ENCODE results near the gene FBXO31. TPM values are rescaled to one million over a fixed set of nuclear protein-coding genes. Genes with fewer than 3 reads are reported as not detected.

FBXO31 gene
- total and polyA plus RNA-seq, 2 of the 13 experiments (the other 11 are each of a cell fraction or from before 2014, with no cell fraction given) = 92.4 to 101 TPM

DNA sequence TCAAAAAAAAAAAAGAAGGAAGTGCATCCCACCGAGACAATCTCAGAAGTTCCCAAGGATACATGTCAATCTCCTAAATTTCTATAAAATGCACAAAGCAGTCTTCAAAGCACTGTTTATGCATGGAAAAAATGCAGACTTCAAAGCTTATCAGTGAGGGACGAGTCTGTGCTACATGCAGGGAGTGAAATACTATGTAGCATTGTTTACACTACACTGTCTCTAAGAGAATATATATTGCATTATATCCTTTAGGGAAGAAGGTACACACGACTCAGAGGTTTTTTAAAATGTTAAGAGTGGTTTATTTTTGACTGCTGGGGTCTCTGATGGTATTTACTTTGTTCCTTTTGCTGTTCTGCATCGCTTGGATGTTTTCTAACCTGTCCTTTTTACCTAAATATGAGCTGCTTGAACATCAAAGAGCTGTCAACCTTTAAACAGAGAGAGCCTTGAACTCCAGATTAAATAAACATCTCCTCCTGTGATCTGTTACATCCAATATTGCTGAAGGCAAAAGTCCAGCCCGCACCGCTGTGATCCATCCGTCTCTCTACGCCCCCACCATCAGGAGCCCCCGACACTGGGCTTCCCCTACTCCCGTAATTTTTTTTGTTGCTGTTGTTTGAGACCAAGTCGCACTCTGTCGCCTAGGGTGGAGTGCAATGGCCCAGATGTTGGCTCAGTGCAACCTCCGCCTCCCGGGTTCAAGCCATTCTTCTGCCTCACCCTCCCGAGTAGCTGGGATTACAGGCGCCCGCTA, 1.4 kb downstream of the FBXO31 start (continued):
- TF ChIP-seq MYNN (CRISPR knock-in tag; IDR thresholded peaks at IDR 0.05; ENCODE audit: low read depth) (no peak), PRMT3 (CRISPR knock-in tag; IDR thresholded peaks at IDR 0.05; ENCODE audit: borderline replicate concordance, low read depth) (peak; percentile 65; the same call in 1 of the 2 replicates), STAT5B (CRISPR knock-in tag; IDR thresholded peaks at IDR 0.05) (0 out of 2 replicates have a peak, but pooled peaks have one; percentile 5), CENPT (CRISPR knock-in tag; IDR thresholded peaks at IDR 0.05; ENCODE audit: low read depth) (no peak), ISX (CRISPR knock-in tag; conservative IDR thresholded peaks at IDR 0.05) (no peak), PCBP1 (IDR thresholded peaks at IDR 0.05; ENCODE audit: borderline replicate concordance, low read depth, low read length) (no peak), TBX2 (CRISPR knock-in tag; IDR thresholded peaks at IDR 0.05; ENCODE audit: borderline replicate concordance) (peak; percentile 97), ZBTB1 (CRISPR knock-in tag; IDR thresholded peaks at IDR 0.05; ENCODE audit: borderline replicate concordance) (no peak), CBFB (CRISPR knock-in tag; IDR thresholded peaks at IDR 0.05) (peak; percentile 80), ZNF224 (CRISPR knock-in tag; IDR thresholded peaks at IDR 0.05) (no peak), ZNF205 (CRISPR knock-in tag; IDR thresholded peaks at IDR 0.05) (peak; percentile 52; the same call in 1 of the 2 replicates), ZNF235 (CRISPR knock-in tag; IDR thresholded peaks at IDR 0.05; ENCODE audit: borderline replicate concordance) (0 out of 2 replicates have a peak, but pooled peaks have one; percentile 3), ATRX (CRISPR knock-in tag; IDR thresholded peaks at IDR 0.05; ENCODE audit: borderline replicate concordance) (no peak), TARDBP (CRISPR knock-in tag; IDR thresholded peaks at IDR 0.05) (peak; percentile 97)
- TF ChIP-seq, protein P1, sequence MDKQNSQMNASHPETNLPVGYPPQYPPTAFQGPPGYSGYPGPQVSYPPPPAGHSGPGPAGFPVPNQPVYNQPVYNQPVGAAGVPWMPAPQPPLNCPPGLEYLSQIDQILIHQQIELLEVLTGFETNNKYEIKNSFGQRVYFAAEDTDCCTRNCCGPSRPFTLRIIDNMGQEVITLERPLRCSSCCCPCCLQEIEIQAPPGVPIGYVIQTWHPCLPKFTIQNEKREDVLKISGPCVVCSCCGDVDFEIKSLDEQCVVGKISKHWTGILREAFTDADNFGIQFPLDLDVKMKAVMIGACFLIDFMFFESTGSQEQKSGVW (CRISPR knock-in tag; IDR thresholded peaks at IDR 0.05; ENCODE audit: borderline replicate concordance) = no peak
- TF ChIP-seq, protein P2, sequence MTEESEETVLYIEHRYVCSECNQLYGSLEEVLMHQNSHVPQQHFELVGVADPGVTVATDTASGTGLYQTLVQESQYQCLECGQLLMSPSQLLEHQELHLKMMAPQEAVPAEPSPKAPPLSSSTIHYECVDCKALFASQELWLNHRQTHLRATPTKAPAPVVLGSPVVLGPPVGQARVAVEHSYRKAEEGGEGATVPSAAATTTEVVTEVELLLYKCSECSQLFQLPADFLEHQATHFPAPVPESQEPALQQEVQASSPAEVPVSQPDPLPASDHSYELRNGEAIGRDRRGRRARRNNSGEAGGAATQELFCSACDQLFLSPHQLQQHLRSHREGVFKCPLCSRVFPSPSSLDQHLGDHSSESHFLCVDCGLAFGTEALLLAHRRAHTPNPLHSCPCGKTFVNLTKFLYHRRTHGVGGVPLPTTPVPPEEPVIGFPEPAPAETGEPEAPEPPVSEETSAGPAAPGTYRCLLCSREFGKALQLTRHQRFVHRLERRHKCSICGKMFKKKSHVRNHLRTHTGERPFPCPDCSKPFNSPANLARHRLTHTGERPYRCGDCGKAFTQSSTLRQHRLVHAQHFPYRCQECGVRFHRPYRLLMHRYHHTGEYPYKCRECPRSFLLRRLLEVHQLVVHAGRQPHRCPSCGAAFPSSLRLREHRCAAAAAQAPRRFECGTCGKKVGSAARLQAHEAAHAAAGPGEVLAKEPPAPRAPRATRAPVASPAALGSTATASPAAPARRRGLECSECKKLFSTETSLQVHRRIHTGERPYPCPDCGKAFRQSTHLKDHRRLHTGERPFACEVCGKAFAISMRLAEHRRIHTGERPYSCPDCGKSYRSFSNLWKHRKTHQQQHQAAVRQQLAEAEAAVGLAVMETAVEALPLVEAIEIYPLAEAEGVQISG (CRISPR knock-in tag; IDR thresholded peaks at IDR 0.05) = peak; percentile 75
- TF ChIP-seq, protein P3, sequence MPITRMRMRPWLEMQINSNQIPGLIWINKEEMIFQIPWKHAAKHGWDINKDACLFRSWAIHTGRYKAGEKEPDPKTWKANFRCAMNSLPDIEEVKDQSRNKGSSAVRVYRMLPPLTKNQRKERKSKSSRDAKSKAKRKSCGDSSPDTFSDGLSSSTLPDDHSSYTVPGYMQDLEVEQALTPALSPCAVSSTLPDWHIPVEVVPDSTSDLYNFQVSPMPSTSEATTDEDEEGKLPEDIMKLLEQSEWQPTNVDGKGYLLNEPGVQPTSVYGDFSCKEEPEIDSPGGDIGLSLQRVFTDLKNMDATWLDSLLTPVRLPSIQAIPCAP (CRISPR knock-in tag; IDR thresholded peaks at IDR 0.05; ENCODE audit: low read depth) = no peak; the same call in 1 of the 2 replicates
- TF ChIP-seq, protein P4, sequence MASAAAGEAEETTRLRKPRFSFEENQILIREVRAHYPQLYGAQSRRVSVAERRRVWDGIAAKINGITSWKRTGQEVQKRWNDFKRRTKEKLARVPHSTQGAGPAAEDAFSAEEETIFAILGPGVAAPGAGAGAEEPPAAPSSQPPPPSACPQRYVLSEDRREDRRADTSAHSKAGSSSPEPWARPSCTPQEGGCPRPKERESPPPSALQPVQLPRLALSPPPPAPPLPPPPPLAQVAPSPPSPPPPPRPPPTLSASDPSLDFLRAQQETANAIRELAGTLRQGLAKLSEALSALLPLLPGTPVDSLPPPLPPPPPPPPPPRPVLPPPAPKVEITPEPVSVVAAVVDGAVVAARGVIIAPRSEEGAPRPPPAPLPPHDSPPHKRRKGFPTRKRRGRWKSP (CRISPR knock-in tag; IDR thresholded peaks at IDR 0.05) = peak; percentile 75; the same call in 1 of the 2 replicates
- TF ChIP-seq, protein P5, sequence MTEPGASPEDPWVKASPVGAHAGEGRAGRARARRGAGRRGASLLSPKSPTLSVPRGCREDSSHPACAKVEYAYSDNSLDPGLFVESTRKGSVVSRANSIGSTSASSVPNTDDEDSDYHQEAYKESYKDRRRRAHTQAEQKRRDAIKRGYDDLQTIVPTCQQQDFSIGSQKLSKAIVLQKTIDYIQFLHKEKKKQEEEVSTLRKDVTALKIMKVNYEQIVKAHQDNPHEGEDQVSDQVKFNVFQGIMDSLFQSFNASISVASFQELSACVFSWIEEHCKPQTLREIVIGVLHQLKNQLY (CRISPR knock-in tag; IDR thresholded peaks at IDR 0.05) = peak; percentile 91
- TF ChIP-seq, protein P6, sequence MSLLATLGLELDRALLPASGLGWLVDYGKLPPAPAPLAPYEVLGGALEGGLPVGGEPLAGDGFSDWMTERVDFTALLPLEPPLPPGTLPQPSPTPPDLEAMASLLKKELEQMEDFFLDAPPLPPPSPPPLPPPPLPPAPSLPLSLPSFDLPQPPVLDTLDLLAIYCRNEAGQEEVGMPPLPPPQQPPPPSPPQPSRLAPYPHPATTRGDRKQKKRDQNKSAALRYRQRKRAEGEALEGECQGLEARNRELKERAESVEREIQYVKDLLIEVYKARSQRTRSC (CRISPR knock-in tag; IDR thresholded peaks at IDR 0.05; ENCODE audit: low read depth) = no peak

All from HepG2 (cell line).